ENCODE data around the gene RRP12.
A peak's percentile ranks its signal among the peaks of the same experiment; 100 is the strongest.
"Not testable (repeated sequence)": the region's sequence is repeated elsewhere in the genome, so short reads cannot be mapped to it uniquely, and the experiment has no call there.

The RRP12 gene

DNA sequence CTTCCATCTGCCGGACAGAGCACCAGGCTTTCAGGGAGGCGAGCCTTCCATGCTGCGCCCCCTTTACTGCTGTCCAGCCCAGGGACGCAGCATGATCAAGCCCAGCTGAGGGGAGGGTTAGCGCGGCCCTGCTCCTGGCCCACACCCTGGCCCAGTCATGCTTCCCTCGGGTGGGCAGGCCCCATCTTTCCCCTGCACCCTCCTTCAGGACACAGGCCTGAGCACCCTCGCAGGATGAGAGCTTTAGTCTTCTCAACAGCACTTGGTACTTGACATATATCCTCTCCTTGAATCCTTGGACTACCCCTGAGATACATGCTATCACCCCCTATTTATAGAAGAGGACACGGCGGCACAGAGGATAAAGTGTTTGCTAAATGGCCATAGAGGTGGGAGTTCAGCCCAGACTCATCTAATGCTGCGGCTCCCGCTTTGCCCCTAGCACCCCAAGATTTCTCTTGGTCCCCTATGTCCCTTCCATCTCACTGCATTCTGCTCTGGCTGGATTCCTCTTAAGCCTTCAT is 34.0 kb downstream of the RRP12 start:
- no peak for DNase-seq (ENCODE audit: low spot score)

DNA sequence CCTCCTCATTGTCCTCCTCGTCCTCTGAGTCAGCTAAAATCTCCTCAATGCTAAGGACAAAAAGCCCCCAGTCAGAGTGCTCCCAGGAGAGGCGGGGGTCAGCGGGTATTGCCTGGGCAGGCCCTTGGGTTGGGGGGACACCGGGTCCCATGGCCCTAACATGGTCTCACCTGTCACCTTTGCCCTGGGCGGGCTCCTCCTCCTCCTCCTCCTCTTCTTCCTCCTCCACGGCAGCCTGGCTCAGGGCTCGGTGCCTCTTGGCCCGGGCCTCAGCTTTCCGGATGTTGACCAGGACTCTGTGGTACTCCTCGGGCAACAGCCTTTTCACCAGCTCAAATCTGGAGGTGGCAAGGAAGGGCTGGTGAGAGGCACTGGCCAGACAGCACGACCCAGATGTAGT is 34.6 kb downstream of the RRP12 start:
- DNase-seq (ENCODE audit: low spot score): no peak

DNA sequence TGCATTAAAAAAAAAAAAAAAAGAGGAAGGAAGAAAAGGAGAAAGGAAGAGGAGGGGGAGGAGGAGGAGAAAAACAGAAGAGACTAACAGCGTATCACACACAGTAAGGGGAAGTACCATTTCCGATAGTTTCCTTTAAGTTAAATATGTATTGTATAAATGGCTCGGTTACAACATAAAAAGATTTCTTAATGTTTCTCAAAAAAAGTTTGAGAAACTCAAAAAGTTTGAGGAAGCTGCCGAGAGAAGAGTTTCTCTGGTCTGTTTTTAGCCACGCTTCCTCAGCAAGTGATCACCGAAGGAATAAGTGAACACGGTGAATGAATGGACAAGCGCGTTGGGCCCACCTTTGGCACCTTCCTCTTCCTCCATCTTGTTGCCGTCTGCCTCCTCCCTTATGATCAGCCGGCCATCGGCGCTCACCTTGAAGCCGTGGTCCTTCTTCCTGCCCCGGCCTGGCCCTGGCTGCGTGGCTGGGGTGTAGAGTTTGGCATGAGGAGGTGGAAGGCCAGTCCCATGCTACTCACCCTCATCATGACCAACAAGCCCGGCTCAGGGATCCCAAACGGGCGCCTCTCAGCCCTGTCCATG is 35.3 kb downstream of the RRP12 start:
- no peak for DNase-seq (ENCODE audit: low spot score)

DNA sequence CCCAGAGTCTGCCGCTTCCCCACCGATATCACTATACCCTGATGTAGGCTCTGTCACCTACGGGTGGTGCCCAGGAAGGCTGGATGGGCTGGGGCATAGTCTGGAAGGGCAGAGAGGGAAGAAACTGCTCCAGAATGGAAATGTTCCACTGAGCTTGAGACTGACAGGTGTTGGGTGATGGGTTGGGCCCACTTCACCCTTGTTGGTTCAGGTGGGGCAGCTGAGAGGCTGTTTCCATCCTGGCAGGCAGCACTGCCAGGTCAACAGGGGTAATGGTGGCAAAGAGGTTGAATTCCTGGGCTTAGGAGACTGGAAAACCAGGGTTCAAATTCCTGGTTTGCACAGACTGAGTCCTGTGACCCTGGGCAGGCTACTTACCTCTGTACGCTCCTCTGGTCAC is 38.1 kb downstream of the RRP12 start:
- DNase-seq (ENCODE audit: low spot score): no peak

DNA sequence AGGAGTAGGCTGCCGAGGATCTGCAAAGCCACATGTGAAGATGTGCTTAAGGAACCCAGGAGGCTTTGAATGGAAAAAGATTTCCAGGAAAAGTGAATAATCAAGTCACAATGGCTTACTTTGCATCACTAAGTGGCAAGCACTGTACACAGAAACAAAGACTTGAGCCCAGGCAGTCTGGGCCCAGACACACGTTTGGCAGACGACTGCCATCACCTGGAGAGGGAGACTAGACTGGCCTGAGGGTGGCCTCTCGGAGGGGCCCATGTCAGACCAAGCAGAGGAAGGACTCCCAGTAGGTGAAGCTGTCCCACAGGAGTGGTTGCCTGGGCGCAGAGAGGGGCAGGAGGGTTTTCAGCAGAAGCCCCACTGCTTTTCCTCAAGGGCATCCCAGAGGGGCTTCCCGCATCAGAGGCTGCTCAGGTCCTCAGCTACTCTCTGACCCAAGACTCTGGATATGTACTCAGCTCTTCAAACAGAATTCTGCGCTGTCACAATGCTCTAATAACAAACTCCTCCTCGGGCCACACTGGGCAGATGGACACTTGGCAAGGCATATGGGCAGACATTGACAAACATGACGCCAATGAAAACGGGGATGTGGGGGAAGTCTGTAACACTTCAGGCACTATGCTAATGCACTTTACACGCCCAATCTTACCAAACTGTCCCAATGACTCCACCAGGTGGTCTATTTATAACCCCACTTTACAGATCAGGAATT is 38.7 kb downstream of the RRP12 start:
- no peak for DNase-seq (ENCODE audit: low spot score)

DNA sequence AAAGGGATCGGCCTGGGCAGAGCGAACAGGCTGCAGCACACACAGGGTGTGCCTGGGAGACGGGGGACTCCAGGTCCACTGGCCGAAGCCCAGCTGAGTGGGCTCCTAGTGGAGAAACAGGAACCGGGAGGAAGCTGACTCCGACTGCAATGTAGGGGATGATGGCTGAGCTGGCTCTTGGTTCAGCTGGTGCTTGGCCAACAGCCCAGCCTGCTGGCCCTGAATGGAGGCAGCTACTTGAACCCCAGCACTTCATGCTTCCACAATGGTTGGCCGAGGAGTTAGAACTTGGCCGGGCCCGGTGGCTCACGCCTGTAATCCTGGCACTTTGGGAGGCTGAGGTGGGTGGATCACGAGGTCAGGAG is 39.6 kb downstream of the RRP12 start:
- no peak for DNase-seq (ENCODE audit: low spot score)

DNA sequence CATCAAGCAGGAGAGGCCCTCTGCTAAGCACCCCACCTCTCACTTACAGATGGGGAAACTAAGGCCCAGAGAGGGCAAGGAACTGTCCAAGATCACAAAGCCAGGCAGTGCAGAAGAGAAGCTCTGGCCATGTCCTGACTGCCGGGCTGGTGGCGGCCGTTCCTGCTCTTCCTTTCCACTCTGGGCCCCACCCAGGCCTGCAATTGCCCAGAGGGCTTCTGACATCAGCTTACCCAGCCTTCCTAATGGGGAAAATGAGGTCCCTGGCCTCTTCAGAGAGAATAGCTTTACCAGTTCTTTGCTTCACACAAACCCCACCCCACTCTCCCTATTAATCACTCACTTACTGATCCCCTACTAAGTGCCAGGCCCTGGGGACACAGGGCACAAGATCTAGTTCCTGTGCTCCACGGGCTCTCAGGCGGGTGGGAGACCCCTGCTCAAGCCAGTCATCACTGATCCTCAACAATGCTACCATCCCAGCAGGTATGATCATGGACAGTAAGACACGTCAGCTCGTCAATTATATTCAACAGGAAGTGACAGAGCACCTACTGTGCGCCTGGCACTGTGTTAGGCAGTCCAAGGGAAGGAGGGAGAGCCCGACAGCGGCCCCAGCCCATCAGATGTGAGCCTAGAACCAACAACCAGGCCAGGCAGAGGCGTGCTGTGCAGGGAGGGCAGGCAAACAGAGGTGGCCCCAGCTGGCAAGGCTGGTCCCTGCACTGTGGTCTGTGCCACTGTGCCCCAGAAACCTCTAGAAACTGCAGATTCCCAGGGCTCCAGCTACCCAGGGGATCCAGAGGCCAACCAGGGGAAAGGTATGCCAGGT is 40.2 kb downstream of the RRP12 start:
- no peak for DNase-seq (ENCODE audit: low spot score)

DNA sequence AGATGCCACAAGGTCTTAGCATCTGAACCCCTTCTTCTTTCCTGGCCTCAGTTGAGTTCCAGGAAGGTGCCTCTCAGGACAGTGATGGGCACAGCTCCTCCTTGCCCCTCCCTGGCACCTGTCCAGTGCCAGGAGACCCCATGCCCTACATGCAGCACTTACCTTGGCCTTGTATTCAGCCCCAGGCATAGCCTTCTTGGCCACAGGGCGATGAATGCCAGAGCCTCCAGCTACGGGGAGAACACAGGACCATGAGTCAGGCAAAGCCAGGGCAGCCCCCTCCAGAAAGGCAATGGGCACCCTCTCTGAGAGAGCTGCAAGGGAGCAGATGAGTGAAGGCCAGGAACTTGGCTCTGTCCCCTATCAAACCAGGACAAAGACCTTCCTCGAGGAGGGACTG is 42.4 kb downstream of the RRP12 start:
- no peak for DNase-seq (ENCODE audit: low spot score)

DNA sequence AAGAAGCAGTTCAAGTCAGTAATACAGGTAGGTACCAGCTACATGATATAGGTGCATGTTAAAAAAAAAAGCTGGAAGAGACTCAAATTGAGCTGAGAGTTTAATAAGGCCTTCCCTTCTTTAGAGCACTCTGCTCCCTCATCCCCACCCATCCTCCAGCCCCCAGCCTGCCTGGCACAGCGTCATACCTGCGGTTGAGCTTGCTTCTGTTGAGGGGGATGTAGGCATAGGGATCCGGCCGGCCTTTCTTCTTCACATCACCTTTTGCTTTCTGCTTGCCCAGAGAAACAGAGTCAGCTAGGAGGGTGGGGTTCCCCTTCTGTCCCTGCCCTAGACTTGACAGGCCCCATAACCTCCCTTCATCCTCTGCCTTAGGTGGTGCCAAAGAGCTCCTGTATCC is 42.8 kb downstream of the RRP12 start:
- DNase-seq (ENCODE audit: low spot score): no peak

DNA sequence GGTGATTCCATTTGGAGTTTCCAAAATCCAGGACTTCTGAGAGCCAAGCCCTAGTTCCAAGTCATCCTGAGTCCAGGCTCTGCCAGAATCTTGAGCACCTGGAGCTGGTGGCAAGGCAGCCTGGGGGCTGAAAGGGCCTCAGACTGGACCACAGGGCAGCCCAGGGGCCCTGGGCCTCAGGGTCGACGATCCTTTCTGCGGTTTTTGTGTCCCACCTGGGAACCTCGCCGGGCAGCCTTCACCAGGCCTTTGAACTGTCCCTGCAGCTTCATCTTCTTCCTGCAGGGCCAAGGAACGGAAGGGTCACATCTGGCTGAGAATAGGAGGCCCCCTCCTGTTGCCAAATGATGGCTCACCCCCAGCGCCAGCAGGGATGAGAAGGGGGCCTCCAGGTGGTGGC is 44.2 kb downstream of the RRP12 start:
- DNase-seq (ENCODE audit: low spot score): no peak

DNA sequence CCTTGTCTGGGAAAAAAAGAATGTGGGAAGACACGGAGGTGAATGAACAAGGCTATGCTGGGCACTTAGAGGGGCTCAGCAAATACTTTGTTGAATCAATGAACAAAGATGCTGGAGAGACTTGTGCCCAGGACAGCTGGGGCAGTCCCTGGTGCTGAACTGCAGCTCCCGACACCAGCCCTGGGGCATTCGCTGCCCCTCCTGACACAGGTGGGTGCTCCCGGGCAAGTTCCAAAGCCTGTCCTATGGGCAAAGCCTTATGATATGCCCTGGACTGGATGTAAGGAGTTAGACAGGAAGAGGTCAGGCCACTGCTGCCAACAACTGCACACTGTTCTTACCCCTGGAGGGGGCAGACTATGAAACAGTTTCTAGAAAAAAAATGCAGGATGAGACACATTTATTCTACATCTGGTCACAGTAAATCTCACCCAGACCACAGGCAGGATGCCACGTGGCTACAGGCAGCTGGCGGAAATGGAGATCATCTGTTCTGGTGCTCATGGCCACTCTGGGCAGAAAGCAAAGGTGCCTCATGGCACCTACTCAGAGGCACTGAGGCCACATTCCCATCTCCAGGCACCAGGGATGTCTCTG is 44.7 kb downstream of the RRP12 start:
- DNase-seq (ENCODE audit: low spot score): no peak

DNA sequence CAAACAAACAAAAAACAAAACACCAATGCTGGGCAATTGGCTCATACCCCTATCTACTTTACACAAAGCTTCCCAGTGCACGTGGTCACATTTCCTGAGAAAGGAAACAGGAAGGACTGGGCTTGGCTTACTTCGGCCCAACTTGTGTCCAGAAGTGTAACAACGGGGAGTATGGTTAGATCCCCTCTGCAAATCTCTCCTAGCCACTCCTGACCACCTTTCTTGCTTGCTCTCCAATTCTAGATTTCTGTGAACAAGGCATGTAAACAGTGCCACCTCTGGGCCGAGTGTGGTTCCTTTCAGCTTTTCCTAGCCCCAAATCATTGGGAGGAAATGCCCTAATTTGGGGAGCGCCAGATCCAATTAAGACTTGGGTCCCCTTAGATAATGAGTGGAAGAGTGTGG is 45.6 kb downstream of the RRP12 start:
- no peak for DNase-seq (ENCODE audit: low spot score)

DNA sequence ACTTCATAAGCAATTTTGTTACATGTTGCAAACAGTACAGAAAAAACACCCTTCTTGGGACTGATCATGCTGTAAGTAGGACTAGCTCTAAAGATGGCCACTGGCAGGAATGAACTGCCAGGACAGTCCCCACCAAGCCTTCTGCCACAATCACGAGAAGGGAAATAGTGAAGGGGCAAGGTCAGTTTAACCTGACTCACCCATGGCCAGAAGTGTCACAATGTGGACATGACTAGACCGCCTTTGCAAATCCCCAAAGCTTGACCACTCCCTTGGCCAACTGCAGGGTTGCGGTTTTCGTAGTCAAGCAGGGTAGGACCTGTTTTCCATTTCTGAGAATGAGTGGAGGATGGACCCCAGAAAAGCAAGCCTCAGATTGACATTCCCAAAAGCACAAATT is 47.2 kb downstream of the RRP12 start:
- no peak for DNase-seq (ENCODE audit: low spot score)

DNA sequence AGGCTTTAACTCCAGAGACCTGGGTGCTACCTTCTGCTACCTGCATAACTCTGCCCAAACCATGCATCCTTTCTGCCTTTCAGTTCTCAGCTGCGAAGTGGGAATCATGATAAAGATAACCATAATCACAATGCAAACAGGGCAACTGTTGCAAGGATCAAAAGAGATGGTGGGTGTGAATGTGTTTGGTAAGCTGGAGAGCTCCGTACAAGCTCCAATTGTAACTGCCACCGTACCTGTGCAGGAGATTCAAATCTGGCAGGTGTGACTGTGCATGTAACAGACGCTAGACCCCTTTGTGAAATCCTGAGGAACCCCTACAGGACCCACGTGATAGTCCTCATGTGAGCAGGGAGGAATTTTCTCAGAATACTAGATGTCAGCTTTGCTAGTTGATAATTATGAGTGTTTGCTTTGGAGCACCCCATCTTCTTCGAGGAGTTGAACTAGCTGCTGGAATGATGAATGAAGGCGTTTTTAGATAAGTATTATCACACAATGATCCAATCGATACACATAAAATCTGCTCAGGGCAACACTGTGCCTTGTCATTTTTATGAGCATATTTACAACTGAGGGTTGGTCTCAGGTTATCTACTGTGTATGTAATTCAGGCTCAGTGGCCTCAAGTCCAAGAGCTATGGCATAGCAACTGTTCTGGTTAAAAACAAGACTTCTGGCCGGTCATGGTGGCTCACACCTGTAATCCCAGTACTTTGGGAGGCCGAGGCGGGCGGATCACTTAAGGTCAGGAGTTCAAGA is 51.2 kb downstream of the RRP12 start:
- DNase-seq (ENCODE audit: low spot score): no peak

DNA sequence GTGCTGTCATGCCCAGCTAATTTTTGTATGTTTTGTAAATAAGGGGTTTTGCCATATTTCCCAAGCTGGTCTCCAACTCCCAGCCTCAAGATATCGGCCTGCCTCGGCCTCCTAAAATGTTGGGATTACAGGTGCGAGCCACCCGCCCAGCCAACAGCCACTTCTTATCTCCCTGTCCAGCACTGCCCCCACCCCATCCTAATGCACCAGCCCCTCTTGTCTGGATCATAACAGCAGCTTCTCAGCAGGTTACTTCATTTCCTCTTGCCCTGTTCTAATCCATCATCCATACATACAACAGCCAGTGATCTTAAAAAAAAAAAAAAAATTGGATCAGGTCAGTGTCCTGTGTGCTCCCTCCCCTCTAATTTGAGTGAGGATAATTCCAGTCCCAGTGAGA is 53.8 kb downstream of the RRP12 start:
- DNase-seq (ENCODE audit: low spot score): no peak

DNA sequence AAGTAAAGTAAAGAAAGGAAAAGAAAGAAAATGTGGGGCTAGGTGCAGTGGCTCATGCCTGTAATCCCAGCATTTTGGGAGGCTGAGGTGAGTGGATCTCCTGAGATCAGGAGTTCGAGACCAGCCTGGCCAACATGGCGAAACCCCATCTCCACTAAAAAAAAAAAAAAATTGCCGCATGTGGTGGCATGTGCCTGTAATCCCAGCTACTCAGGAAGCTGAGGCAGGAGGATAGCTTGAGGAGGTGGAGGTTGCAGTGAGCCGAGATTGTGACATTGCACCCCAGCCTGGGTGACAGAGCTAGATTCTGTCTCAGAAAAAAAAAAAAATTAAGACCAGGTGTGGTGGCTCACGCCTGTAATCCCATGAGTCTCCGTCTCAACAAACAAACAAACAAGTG is 57.5 kb downstream of the RRP12 start:
- DNase-seq (ENCODE audit: low spot score): not testable (repeated sequence)

DNA sequence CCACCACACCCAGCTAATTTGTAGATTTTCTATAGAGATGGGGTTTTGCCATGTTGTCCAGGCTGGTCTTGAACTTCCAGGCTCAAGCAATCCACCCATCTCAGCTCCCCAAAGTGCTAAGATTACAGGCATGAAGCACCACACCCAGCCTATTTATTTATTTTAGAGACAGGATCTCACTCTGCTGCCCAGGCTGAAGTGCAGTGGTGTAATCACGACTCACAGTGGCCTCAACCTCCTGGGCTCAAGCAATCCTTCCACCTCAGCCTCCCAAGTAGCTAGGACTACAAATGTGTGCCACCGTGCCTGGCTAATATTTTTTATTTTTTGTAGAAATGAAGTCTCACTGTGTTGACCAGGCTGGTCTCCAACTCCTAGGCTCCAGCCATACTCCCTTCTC is 59.7 kb downstream of the RRP12 start:
- DNase-seq (ENCODE audit: low spot score): no peak

DNA sequence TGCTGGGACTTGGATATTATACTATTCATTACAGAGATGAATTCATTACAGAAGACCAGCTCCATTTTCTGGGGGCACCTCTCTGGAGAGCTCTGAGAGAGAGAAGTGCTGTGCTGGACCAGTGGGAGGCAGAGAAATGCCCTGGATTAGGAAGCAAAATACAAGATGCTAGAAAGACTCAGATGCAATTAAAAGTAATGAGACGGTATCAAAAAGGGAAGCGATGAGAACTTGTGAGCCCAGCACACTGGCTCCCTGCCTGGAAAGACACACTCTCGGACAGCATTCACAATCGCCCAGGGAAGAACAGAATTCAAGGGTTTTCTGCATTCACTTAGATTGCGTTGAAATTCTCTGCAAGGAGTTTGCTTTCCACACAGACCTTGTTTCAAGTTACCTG is 63.1 kb downstream of the RRP12 start:
- no peak for DNase-seq (ENCODE audit: low spot score)

DNA sequence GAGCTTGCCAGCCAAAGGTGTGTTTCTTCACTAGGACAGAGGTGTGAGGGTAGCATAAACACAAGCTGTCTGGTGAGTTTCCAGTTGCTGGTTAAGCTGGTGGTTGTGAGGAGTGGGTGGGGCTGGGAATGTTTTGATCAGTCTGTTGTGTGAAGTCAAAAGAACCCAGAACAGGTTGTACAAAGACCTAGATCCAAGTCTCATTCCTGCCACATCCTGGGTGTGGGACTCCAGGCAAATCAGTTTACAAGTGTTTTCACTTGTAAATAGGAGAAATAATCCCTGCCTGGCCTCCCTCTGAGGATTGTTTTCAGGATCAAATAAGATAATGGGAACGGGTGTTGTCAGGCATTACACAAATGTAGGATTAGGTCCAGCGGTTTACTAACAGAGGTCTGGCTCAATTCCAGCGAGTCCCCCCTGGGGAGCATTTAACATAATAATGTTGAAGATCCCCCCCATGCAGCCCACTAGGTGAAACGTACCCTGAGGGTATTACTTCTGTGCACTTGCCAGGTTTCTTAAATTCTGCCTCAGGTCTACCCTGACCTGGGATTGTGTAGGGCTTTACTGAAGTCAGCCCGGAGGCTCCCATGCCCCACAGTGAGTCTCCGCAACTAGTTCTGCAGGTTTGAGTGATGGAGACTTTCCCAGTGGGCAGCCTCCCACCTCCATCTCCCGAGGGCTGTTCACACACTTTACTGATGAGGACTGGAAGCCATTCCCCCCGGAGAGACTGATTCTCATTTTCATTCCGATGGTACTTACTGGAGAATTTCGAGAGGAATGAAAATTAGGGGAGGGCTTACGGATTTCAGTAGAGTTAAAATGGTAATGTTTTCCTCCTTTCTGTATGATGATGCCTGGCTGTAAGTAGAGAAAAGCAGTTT is 64.0 kb downstream of the RRP12 start:
- DNase-seq (ENCODE audit: low spot score): peak; percentile 47

DNA sequence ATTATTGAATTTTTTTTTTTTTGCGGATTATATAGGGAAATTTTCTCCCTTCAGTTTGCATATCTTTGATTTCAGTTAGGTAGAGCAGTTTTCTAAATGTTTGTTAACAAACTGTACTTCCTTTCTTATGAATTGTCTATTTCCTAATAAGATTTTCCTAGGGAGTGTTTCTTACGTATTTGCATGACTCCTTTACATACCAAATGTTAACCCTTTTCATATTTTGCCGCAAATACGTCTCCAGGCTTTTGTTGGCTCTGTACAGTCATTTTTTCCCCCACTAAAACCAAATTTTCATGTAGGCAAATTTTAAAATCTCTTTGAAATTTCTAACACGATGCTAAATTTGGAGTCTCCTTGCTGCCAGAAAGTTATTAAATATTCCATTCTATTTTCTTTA is 64.7 kb downstream of the RRP12 start:
- DNase-seq (ENCODE audit: low spot score): no peak

DNA sequence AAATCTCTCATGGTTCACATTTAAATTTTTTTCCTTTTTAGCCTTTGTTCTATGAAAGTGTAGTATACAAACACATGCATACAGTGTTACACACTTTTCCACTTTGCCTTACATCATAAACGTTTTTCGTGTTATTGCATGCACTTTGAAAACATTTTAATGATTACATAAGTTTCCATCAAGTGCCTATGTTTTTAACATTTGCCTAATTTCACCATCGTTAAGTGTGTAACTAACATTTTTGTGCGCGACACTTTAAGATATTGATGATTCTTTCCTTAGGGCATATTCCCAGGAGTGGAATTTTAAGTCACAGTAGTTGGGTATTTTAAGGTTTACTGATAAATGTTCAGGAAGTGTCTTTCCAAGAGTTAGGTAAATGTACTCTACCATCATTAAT is 65.1 kb downstream of the RRP12 start:
- no peak for DNase-seq (ENCODE audit: low spot score)

All from D341Med (cell line).